ENCODE data around the gene SLC25A1.
A peak's percentile ranks its signal among the peaks of the same experiment; 100 is the strongest.

SLC25A1 gene

GRCh38 chr22:19172213-19173046 is 6.1 kb downstream of the SLC25A1 start:
- no peak for TF ChIP-seq CTCF (IDR thresholded peaks at IDR 0.05)
- Histone ChIP-seq H3K36me3 (peaks cover 17% of the 10 kb centered on the region), H3K9me3 (no peaks in the 10 kb centered on the region), H3K4me3 (ENCODE audit: low read depth in 1 of 2, low read length in 1 of 2) (peak overlapping the region; percentile 79 to 92), H3K27ac (peak overlapping the region; percentile 26), H3K27me3 (peaks cover 39% of the 10 kb centered on the region), H3K4me1 (ENCODE audit: control insufficient read depth in 1 of 2, insufficient read depth in 1 of 2, low read depth in 1 of 2, low read length in 1 of 2) (peaks cover 31 to 32% of the 10 kb centered on the region in 2 experiments)

GRCh38 chr22:19169947-19170318 is 8.6 kb downstream of the SLC25A1 start:
- no peak overlapping the region for H3K4me3 ChIP-seq (ENCODE audit: low read depth in 1 of 2, low read length in 1 of 2)
- H3K27ac ChIP-seq = no peak overlapping the region
- H3K4me1 ChIP-seq (ENCODE audit: control insufficient read depth in 1 of 2, insufficient read depth in 1 of 2, low read depth in 1 of 2, low read length in 1 of 2) = peaks cover 29% of the 10 kb centered on the region in 2 experiments
- TF ChIP-seq CTCF (IDR thresholded peaks at IDR 0.05) = no peak
- no peaks in the 10 kb centered on the region for H3K36me3 ChIP-seq
- H3K9me3 ChIP-seq = no peaks in the 10 kb centered on the region
- peaks cover 64% of the 10 kb centered on the region for H3K27me3 ChIP-seq

GRCh38 chr22:19169002-19169946 is 9.3 kb downstream of the SLC25A1 start:
- no peak overlapping the region for H3K4me3 ChIP-seq (ENCODE audit: low read depth in 1 of 2, low read length in 1 of 2)
- H3K27ac ChIP-seq = no peak overlapping the region
- no peaks in the 10 kb centered on the region for H3K9me3 ChIP-seq
- peaks cover 66% of the 10 kb centered on the region for H3K27me3 ChIP-seq
- TF ChIP-seq CTCF (IDR thresholded peaks at IDR 0.05) = no peak
- no peaks in the 10 kb centered on the region for H3K36me3 ChIP-seq
- peaks cover 23% of the 10 kb centered on the region in 2 experiments for H3K4me1 ChIP-seq (ENCODE audit: control insufficient read depth in 1 of 2, insufficient read depth in 1 of 2, low read depth in 1 of 2, low read length in 1 of 2)

GRCh38 chr22:19168088-19168890 is 10.2 kb downstream of the SLC25A1 start:
- no peak overlapping the region for H3K4me3 ChIP-seq (ENCODE audit: low read depth in 1 of 2, low read length in 1 of 2)
- H3K9me3 ChIP-seq = no peaks in the 10 kb centered on the region
- peaks cover 16% of the 10 kb centered on the region in 2 experiments for H3K4me1 ChIP-seq (ENCODE audit: control insufficient read depth in 1 of 2, insufficient read depth in 1 of 2, low read depth in 1 of 2, low read length in 1 of 2)
- no peaks in the 10 kb centered on the region for H3K36me3 ChIP-seq
- peaks cover 66% of the 10 kb centered on the region for H3K27me3 ChIP-seq
- no peak overlapping the region for H3K27ac ChIP-seq
- no peak for TF ChIP-seq CTCF (IDR thresholded peaks at IDR 0.05)
